Activated naive CD4-positive, alpha-beta T cell treated with anti-CD3 and anti-CD28 coated beads for 36 hours (primary cell): ENCODE measurements around the gene TST. TPM values are rescaled to one million over a fixed set of nuclear protein-coding genes. Genes with fewer than 3 reads are reported as not detected.

Source experiments
- CTCF ChIA-PET: fragments of 350-600 bp; sonication (Branson Sonifier 250); formaldehyde crosslinking; loops from one replicate; lab custom pipeline; 2021; ENCODE audit warnings: antibody characterized with exemption; lab: Charles Lee
- DNase-seq: peaks from one replicate; pipeline ENCODE4 v3.0.0-alpha.2; 2020
- H3K27ac Mint-ChIP-seq: one replicate; pipeline ENCODE4 v1.8.0; 2021; ENCODE audit warnings: mild to moderate bottlenecking, mixed read lengths
- H3K27me3 Mint-ChIP-seq: one replicate; pipeline ENCODE4 v1.8.0; 2021; ENCODE audit warnings: low read depth, mixed read lengths
- H3K36me3 Mint-ChIP-seq: one replicate; pipeline ENCODE4 v1.8.0; 2021; ENCODE audit warnings: low read depth, mixed read lengths
- H3K4me1 Mint-ChIP-seq: one replicate; pipeline ENCODE4 v1.8.0; 2021; ENCODE audit warnings: low read depth, mixed read lengths
- H3K4me3 Mint-ChIP-seq: one replicate; pipeline ENCODE4 v1.8.0; 2021; ENCODE audit warnings: mild to moderate bottlenecking, moderate library complexity, mixed read lengths
- H3K9me3 Mint-ChIP-seq: one replicate; pipeline ENCODE4 v1.8.0; 2021; ENCODE audit warnings: mixed read lengths
- intact Hi-C: fragments of 100-400 bp; cut with micrococcal nuclease; formaldehyde crosslinking; loops from one replicate; pipeline ENCODE4 v1.15.1; 2023
- total RNA-seq, 2 experiments: library from RNA; stranded (reverse); gene quantifications; one replicate each; pipeline ENCODE4 v1.2.3, GENCODE V29; 2021

Gene TST
- total RNA-seq, 2 experiments from 2014 or later, result 0.38 to 0.44 TPM

DNA sequence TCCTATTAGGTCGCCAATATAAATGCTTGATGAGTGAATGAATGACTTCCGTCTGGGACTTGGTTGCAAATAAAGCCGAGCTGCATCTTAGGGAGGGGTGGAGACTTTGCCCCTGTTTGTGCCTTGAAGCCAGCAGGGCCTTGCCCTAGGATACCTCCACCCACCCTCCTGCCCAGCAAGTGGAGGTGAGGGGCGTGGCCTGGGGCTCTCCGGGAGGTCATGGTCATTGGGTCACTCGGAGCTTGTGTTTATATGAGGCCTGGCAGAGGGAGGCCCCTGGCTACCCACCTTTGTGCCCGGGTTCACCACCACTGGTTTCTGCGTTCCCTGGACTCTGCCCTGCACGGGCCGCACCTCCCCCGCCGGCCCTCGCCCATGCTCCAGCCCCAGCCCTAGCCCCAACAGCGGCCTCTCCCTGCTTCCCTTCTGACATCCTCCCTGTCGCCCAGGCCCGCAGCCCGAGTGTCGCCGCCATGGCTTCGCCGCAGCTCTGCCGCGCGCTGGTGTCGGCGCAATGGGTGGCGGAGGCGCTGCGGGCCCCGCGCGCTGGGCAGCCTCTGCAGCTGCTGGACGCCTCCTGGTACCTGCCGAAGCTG, 4.6 kb upstream of the TST start:
- no peak for DNase-seq
- Mint-ChIP-seq H3K36me3 (no peaks in the 10 kb centered on the region), H3K27ac (no peak overlapping the region), H3K4me3 (no peak overlapping the region), H3K9me3 (no peaks in the 10 kb centered on the region), H3K27me3 (peaks cover 19% of the 10 kb centered on the region), H3K4me1 (peaks cover 4% of the 10 kb centered on the region)
- intact Hi-C loops, result no loop called here
- CTCF ChIA-PET, result no interaction called here

DNA sequence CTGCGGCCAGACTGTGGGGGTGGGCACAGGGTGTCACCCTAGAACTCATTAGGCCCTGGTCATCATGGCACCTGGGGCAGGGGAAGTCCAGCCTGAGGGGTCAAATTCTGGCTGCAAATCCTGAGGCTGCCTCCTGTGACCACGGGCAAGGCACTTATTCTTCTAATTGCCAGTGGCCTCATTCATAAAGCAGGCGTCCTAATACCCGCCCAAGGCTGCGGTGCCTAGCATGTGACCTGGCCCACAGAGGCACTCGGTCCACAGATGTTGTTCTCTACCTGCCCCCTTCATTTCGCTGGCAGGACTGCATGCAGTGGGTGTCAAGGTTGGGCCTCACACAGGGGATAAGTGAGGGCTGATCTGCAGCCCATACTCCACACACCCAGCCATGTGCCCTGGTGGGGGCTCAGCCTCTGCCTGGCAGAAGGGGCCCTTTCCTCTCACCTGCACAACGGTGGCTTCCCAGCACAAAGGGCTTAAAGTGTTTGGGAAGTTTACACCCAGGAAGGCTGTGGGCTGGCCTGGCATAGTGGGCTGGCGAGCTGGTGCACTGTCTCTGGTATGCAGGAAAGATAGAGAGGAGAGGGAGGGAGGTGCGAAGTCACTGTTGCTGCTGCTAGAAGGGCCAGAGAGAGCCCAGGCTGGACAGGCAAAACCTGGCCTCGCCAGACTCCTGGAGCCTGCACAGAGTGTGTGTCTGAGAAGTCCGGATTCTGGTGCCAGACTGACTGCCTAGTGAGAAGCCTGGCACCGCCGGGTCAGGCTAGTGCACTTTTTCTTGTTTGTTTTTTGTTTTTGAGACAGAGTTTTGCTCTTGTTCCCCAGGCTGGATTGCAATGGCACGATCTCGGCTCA, 3.5 kb upstream of the TST start:
- no peak overlapping the region for H3K27ac Mint-ChIP-seq
- CTCF ChIA-PET, result interaction anchor here (0.9 to 2.8 kb wide), 3 partner anchors 19 to 221 kb away, joined by 3 to 15 read pairs (median 4); partner anchors contain the start of gene RAC2
- peaks cover 4% of the 10 kb centered on the region for H3K4me1 Mint-ChIP-seq
- no peaks in the 10 kb centered on the region for H3K36me3 Mint-ChIP-seq
- intact Hi-C loops, result no loop called here
- no peak for DNase-seq
- peaks cover 22% of the 10 kb centered on the region for H3K27me3 Mint-ChIP-seq
- no peaks in the 10 kb centered on the region for H3K9me3 Mint-ChIP-seq
- H3K4me3 Mint-ChIP-seq, result no peak overlapping the region

DNA sequence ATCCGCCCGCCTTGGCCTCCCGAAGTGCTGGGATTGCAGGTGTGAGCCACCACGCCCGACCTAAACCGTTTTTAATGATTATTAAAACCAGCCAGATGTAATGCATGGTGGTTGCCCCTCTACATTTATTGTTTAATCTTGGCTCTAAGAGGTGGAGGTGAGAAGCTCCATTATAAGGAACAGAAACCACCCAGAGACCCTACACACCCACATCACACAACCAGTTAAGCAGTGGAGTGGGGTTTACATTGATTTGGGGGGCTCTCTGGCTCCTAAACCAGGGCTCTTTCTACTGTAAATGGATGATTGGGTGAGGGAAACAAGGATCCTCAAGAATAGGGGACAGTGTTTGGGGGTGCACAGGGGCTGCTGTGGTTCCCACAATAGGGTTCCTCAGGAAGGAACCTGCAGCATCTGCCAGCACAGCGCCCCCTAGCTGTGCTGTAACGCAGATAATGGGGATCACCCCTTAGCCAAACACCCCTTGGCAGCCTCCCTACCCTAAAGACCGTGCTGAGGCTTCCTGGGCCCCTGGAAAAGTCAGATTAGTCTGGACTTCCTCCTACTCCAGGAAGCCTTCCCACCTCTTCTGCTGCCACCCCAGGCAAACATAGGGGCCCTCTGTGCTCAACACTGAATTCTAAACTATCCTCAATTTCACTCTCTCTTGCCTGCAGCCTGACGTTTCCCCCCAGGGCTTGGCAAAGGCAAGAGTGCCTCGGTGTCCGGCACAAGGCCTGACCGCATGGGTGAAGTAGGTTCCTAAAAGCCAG, 2.6 kb upstream of the TST start:
- intact Hi-C loops, result no loop called here
- Mint-ChIP-seq H3K27me3 (peaks cover 22% of the 10 kb centered on the region), H3K4me3 (no peak overlapping the region), H3K4me1 (peaks cover 4% of the 10 kb centered on the region), H3K36me3 (no peaks in the 10 kb centered on the region), H3K27ac (no peak overlapping the region), H3K9me3 (no peaks in the 10 kb centered on the region)
- DNase-seq, result peak; percentile 54
- CTCF ChIA-PET, result interaction anchor here (0.6 to 2.8 kb wide), 9 partner anchors 13 to 246 kb away, joined by 3 to 15 read pairs (median 3); partner anchors contain the start of genes IFT27 and RAC2

DNA sequence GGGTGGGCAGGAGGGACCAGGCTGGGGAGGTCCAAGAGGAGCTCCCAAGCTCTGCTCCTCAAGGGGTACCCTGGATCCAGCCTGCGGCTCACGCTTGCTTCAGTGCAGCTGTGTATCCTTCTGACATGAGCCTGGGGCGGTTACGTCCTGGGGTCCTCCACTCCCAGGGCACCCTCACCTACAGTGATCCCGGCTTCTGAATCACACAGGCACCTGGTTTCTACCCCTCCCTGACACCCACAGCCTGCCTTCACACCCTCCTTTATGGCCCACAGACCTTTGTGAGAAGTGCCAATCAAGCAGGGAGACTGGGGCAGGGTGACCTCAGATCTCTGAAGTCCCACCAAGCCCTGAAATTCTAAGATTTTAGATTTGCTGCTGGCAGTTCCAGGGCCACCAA, 1.8 kb upstream of the TST start:
- H3K36me3 Mint-ChIP-seq, result no peaks in the 10 kb centered on the region
- CTCF ChIA-PET, result interaction anchor here (0.6 to 2.8 kb wide), 11 partner anchors 13 to 449 kb away, joined by 3 to 15 read pairs (median 3); partner anchors contain the start of gene IFT27
- H3K4me3 Mint-ChIP-seq, result no peak overlapping the region
- peaks cover 4% of the 10 kb centered on the region for H3K4me1 Mint-ChIP-seq
- H3K9me3 Mint-ChIP-seq, result no peaks in the 10 kb centered on the region
- intact Hi-C loops, result no loop called here
- no peak overlapping the region for H3K27ac Mint-ChIP-seq
- DNase-seq, result no peak
- H3K27me3 Mint-ChIP-seq, result peaks cover 22% of the 10 kb centered on the region

DNA sequence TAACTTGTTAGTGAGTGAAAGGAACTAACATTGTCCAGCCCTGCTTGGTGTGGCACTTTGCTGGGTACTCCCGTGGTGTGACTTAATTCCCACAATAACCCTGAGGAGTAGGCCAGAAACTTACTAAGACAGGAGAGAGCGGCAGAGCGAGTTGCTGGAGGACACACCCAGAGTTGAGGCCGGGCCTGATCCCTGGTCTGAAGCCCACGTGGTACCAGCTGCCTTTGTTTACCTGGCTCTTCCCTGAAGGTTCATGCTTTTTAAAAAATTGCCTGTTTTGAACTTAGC, 889 bp upstream of the TST start:
- Mint-ChIP-seq H3K4me3 (peak overlapping the region; percentile 70), H3K27ac (no peak overlapping the region), H3K4me1 (peaks cover 4% of the 10 kb centered on the region), H3K27me3 (peaks cover 24% of the 10 kb centered on the region), H3K9me3 (no peaks in the 10 kb centered on the region), H3K36me3 (no peaks in the 10 kb centered on the region)
- no peak for DNase-seq
- CTCF ChIA-PET, result interaction anchor here (0.6 to 2.8 kb wide), 9 partner anchors 8 to 449 kb away, joined by 3 to 15 read pairs (median 3); a partner anchor contains a TSS
- intact Hi-C loops, result no loop called here

- Mint-ChIP-seq H3K9me3 (no peaks in the 10 kb centered on the region), H3K36me3 (no peaks in the 10 kb centered on the region), H3K4me3 (peak overlapping the region; percentile 46), H3K27me3 (peaks cover 24% of the 10 kb centered on the region), H3K4me1 (peaks cover 4% of the 10 kb centered on the region), H3K27ac (no peak overlapping the region)
- DNase-seq, result no peak
- CTCF ChIA-PET, result interaction anchor here (0.8 to 1.3 kb wide), 3 partner anchors 13 to 32 kb away, joined by 3 read pairs; no protein-coding TSS in a partner anchor
- intact Hi-C loops, result no loop called here
These were observed 385 bp downstream of the TST start for GRCh38 chr22:37018815-37019308.

- Mint-ChIP-seq H3K4me3 (peak overlapping the region; percentile 46), H3K36me3 (no peaks in the 10 kb centered on the region), H3K9me3 (no peaks in the 10 kb centered on the region), H3K27me3 (peaks cover 24% of the 10 kb centered on the region), H3K27ac (no peak overlapping the region), H3K4me1 (peaks cover 4% of the 10 kb centered on the region)
- intact Hi-C loops, result no loop called here
- CTCF ChIA-PET, result interaction anchor here (1.2 to 1.3 kb wide), 2 partner anchors 12 to 31 kb away, joined by 3 read pairs; no protein-coding TSS in a partner anchor
- DNase-seq, result no peak
These were observed 997 bp downstream of the TST start for GRCh38 chr22:37018086-37018814.

DNA sequence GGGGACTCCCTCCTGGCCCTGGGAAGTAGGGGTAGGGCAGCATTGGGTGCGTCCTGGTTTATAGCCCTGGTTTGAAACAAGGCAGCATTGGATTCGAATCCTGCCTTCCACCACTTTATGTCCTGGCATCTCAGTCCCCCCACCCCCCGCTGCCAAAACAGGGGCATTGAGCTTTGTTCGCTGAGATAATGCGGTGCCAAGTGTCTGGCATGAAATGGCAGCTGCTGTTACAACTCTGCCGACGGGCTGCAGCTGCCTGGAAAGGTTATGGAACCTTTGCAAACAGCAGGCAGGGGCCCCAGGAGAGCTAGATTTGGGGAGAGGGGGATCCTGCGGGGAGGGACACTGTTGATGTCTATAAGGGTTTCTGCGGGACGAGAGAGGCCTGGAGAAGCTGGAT, 1.9 kb downstream of the TST start:
- Mint-ChIP-seq H3K9me3 (no peaks in the 10 kb centered on the region), H3K36me3 (no peaks in the 10 kb centered on the region), H3K4me3 (no peak overlapping the region), H3K27ac (no peak overlapping the region), H3K4me1 (peaks cover 4% of the 10 kb centered on the region), H3K27me3 (peaks cover 24% of the 10 kb centered on the region)
- no peak for DNase-seq
- CTCF ChIA-PET, result interaction anchor here (1.2 kb wide), 1 partner anchor 20 kb away, joined by 5 read pairs; no protein-coding TSS in a partner anchor
- intact Hi-C loops, result no loop called here

DNA sequence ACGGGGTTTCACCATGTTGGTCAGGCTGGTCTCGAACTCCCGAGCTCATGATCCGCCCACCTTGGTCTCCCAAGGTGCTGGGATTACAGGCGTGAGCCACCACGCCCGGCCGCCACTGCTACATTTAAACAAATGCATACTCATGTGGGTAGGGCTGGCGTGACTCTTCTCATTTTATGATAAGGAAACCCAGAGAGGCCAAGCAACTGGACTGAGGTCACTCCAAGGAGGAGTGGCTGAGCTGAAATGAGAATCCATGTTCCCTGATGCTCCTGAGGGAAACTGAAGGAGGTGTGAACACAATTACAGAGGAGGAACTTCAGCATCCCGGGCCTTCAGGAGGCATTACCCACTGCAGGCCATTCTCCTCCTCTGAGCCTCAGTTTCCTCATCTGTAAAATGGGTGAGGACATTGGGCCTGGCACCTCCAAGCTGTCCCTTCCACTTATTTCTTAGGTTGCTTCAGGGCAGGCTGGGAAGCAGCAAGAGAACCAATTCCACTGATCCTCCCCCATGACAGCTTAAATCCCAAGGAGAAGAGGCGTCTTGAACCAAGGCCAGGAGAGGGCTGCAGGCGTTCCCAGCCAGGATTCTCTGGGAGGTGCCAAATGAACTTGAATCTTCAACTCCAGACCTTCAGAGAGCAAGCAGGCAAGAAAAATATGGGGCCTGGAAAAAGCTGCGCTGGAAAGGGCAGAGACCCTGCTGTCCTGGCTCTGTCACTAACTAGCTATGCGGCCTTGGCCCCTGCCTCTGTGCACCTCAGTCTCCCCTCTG, 2.9 kb downstream of the TST start:
- Mint-ChIP-seq H3K9me3 (no peaks in the 10 kb centered on the region), H3K4me1 (peaks cover 4% of the 10 kb centered on the region), H3K27me3 (peaks cover 18% of the 10 kb centered on the region), H3K4me3 (no peak overlapping the region), H3K36me3 (no peaks in the 10 kb centered on the region), H3K27ac (no peak overlapping the region)
- intact Hi-C loops, result no loop called here
- CTCF ChIA-PET, result interaction anchor here (1.2 kb wide), 1 partner anchor 19 kb away, joined by 5 read pairs; no protein-coding TSS in a partner anchor
- no peak for DNase-seq

GRCh38 chr22:37015587-37015878, 3.7 kb downstream of the TST start:
- H3K36me3 Mint-ChIP-seq, result no peaks in the 10 kb centered on the region
- no peak overlapping the region for H3K27ac Mint-ChIP-seq
- H3K27me3 Mint-ChIP-seq, result peaks cover 13% of the 10 kb centered on the region
- intact Hi-C loops, result no loop called here
- CTCF ChIA-PET, result no interaction called here
- H3K4me1 Mint-ChIP-seq, result peaks cover 4% of the 10 kb centered on the region
- no peak overlapping the region for H3K4me3 Mint-ChIP-seq
- DNase-seq, result no peak
- H3K9me3 Mint-ChIP-seq, result no peaks in the 10 kb centered on the region

GRCh38 chr22:37014835-37015586, 4.2 kb downstream of the TST start:
- CTCF ChIA-PET, result no interaction called here
- H3K27ac Mint-ChIP-seq, result no peak overlapping the region
- no peaks in the 10 kb centered on the region for H3K9me3 Mint-ChIP-seq
- intact Hi-C loops, result no loop called here
- H3K4me3 Mint-ChIP-seq, result no peak overlapping the region
- peaks cover 2% of the 10 kb centered on the region for H3K4me1 Mint-ChIP-seq
- DNase-seq, result no peak
- no peaks in the 10 kb centered on the region for H3K36me3 Mint-ChIP-seq
- H3K27me3 Mint-ChIP-seq, result peaks cover 8% of the 10 kb centered on the region
